ENCODE results near the gene SLC1A1.
"Not testable (repeated sequence)": the region's sequence is repeated elsewhere in the genome, so short reads cannot be mapped to it uniquely, and the experiment has no call there.

SLC1A1 gene

GRCh38 chr9:4541856-4542255, 51.6 kb downstream of the SLC1A1 start:
- DNase-seq (ENCODE audit: low read depth): no peak

GRCh38 chr9:4544714-4545113, 54.4 kb downstream of the SLC1A1 start:
- DNase-seq (ENCODE audit: low read depth): not testable (repeated sequence)

- DNase-seq (ENCODE audit: low read depth): no peak
These were observed 56.7 kb downstream of the SLC1A1 start for GRCh38 chr9:4547016-4547415.

- no peak for DNase-seq (ENCODE audit: low read depth)
These were observed 58.8 kb downstream of the SLC1A1 start for GRCh38 chr9:4548811-4549725.

- no peak for DNase-seq (ENCODE audit: low read depth)
These were observed 59.6 kb downstream of the SLC1A1 start for GRCh38 chr9:4549751-4550295.

- no peak for DNase-seq (ENCODE audit: low read depth)
These were observed 60.7 kb downstream of the SLC1A1 start for GRCh38 chr9:4550777-4551484.

- no peak for DNase-seq (ENCODE audit: low read depth)
These were observed 63.7 kb downstream of the SLC1A1 start for GRCh38 chr9:4553951-4554381.

- DNase-seq (ENCODE audit: low read depth): no peak
These were observed 65.0 kb downstream of the SLC1A1 start for GRCh38 chr9:4555236-4555635.

- DNase-seq (ENCODE audit: low read depth): no peak
These were observed 68.2 kb downstream of the SLC1A1 start for GRCh38 chr9:4558371-4558998.

- no peak for DNase-seq (ENCODE audit: low read depth)
These were observed 69.3 kb downstream of the SLC1A1 start for GRCh38 chr9:4559261-4560182.

- DNase-seq (ENCODE audit: low read depth): no peak
These were observed 72.8 kb downstream of the SLC1A1 start for GRCh38 chr9:4563105-4563504.

GRCh38 chr9:4566806-4567205, 76.5 kb downstream of the SLC1A1 start:
- no peak for DNase-seq (ENCODE audit: low read depth)

- DNase-seq (ENCODE audit: low read depth): no peak
These were observed 77.3 kb downstream of the SLC1A1 start for GRCh38 chr9:4567601-4568000.

GRCh38 chr9:4569101-4569500, 78.8 kb downstream of the SLC1A1 start:
- DNase-seq (ENCODE audit: low read depth): no peak

GRCh38 chr9:4572184-4572826, 82.0 kb downstream of the SLC1A1 start:
- DNase-seq (ENCODE audit: low read depth): no peak

- no peak for DNase-seq (ENCODE audit: low read depth)
These were observed 82.9 kb downstream of the SLC1A1 start for GRCh38 chr9:4573176-4573575.

GRCh38 chr9:4573634-4574389, 83.5 kb downstream of the SLC1A1 start:
- DNase-seq (ENCODE audit: low read depth): no peak

- no peak for DNase-seq (ENCODE audit: low read depth)
These were observed 84.5 kb downstream of the SLC1A1 start for GRCh38 chr9:4574657-4575243.

- no peak for DNase-seq (ENCODE audit: low read depth)
These were observed 85.7 kb downstream of the SLC1A1 start for GRCh38 chr9:4575997-4576396.

GRCh38 chr9:4576448-4576847, 86.2 kb downstream of the SLC1A1 start:
- DNase-seq (ENCODE audit: low read depth): no peak

Measured in stimulated activated CD8-positive, alpha-beta memory T cell treated with anti-CD3 and anti-CD28 coated beads, Interleukin-15, amount 100 ng/mL, for 1 hour (primary cell).